SK-N-SH (cell line): Measurements from ENCODE around the gene HSD3B7. TPM values are rescaled to one million over a fixed set of nuclear protein-coding genes. Genes with fewer than 3 reads are reported as not detected.

Source experiments
- CTCF ChIA-PET: fragments of 300-600, 350-600 bp; formaldehyde crosslinking; extraction: SDS; loops from one replicate; lab custom pipeline; 2021; lab: Yijun Ruan, JAX
- POLR2A ChIA-PET: fragments of 350-600 bp; sonication (Branson Sonifier 250); formaldehyde crosslinking; extraction: SDS; loops from one replicate; lab custom pipeline; 2020; ENCODE audit warnings: antibody characterized with exemption, inconsistent platforms; lab: Yijun Ruan, JAX
- DNase-seq: peaks from one replicate; pipeline ENCODE4 v3.0.0; 2012
- H2AFZ ChIP-seq: fragments of 200-600 bp; sonication (generic); 2 replicates; pipeline ENCODE4 v1.8.1; 2016; ENCODE audit warnings: antibody characterized with exemption, mild to moderate bottlenecking, low read depth
- H3F3A ChIP-seq: fragments of 200-600 bp; sonication (generic); replicated peaks from 2 replicates; pipeline ENCODE3; 2016; ENCODE audit warnings: antibody characterized with exemption, mild to moderate bottlenecking; ENCODE audit not compliant: insufficient read depth
- H3K27ac ChIP-seq, 2 experiments: fragments of 200-500 bp in 1 of 2; fragments of 200-600 bp in 1 of 2; sonication (Bioruptor generic) in 1 of 2; sonication (generic), shearing (Covaris generic) in 1 of 2; 2 replicates each; pipeline versions ENCODE4 v1.5.1 to v1.6.1; 2014 to 2016; ENCODE audit warnings: low read depth in 2 of 2, inconsistent platforms in 1 of 2, low read length in 1 of 2, mild to moderate bottlenecking in 1 of 2, mixed read lengths in 1 of 2
- H3K27me3 ChIP-seq: fragments of 200-600 bp; sonication (generic), shearing (Covaris generic); 2 replicates; pipeline ENCODE4 v1.6.1; 2016; ENCODE audit warnings: mixed run types; ENCODE audit not compliant: insufficient read depth
- H3K36me3 ChIP-seq, 2 experiments: fragments of 200-500 bp in 1 of 2; fragments of 200-600 bp in 1 of 2; sonication (Bioruptor generic) in 1 of 2; sonication (generic) in 1 of 2; replicated peaks in 1 of 2; 2 replicates each; pipeline versions ENCODE3 to v1.5.1; 2014 to 2016; ENCODE audit warnings: low read length in 1 of 2, mild to moderate bottlenecking in 1 of 2; ENCODE audit not compliant: insufficient read depth in 2 of 2, control insufficient read depth in 1 of 2
- H3K4me1 ChIP-seq, 2 experiments: fragments of 200-500 bp in 1 of 2; fragments of 200-600 bp in 1 of 2; sonication (Bioruptor generic) in 1 of 2; sonication (generic), shearing (Covaris generic) in 1 of 2; 2 replicates each; pipeline versions ENCODE4 v1.5.1 to v1.6.1; 2014 to 2016; ENCODE audit warnings: low read depth in 1 of 2, low read length in 1 of 2, mixed run types in 1 of 2; ENCODE audit not compliant: insufficient read depth in 2 of 2, control insufficient read depth in 1 of 2
- H3K4me2 ChIP-seq: fragments of 200-600 bp; sonication (generic), shearing (Covaris generic); 2 replicates; pipeline ENCODE4 v1.6.1; 2017; ENCODE audit warnings: mixed run types
- H3K4me3 ChIP-seq, 2 experiments: fragments of 200-500 bp in 1 of 2; fragments of 200-600 bp in 1 of 2; sonication (Bioruptor generic) in 1 of 2; sonication (generic), shearing (Covaris generic) in 1 of 2; 2 replicates each; pipeline versions ENCODE4 v1.5.1 to v1.8.1; 2014 to 2016; ENCODE audit warnings: low read depth in 2 of 2, inconsistent platforms in 1 of 2, low read length in 1 of 2, mild to moderate bottlenecking in 1 of 2, mixed read lengths in 1 of 2, moderate library complexity in 1 of 2
- H3K79me2 ChIP-seq: fragments of 200-600 bp; sonication (generic); 2 replicates; pipeline ENCODE4 v1.8.1; 2017; ENCODE audit warnings: mild to moderate bottlenecking; ENCODE audit not compliant: insufficient read depth
- H3K9ac ChIP-seq: fragments of 200-600 bp; sonication (generic); 2 replicates; pipeline ENCODE4 v1.6.1; 2017; ENCODE audit warnings: mixed run types
- H3K9me2 ChIP-seq: fragments of 200-600 bp; sonication (generic); 2 replicates; pipeline ENCODE4 v1.6.1; 2017; ENCODE audit warnings: mixed run types
- H3K9me3 ChIP-seq: fragments of 200-600 bp; sonication (generic); 2 replicates; pipeline ENCODE4 v1.6.1; 2017; ENCODE audit warnings: mixed run types, mild to moderate bottlenecking, moderate library complexity
- H4K20me1 ChIP-seq: fragments of 200-600 bp; sonication (generic); 2 replicates; pipeline ENCODE4 v1.6.1; 2017; ENCODE audit warnings: mild to moderate bottlenecking, mixed run types; ENCODE audit not compliant: insufficient read depth
- CHD2 ChIP-seq: fragments of 150-350 bp; IDR thresholded peaks from 2 replicates; pipeline ENCODE4 v1.6.1; 2018; ENCODE audit warnings: low read length; ENCODE audit not compliant: partially characterized antibody
- CTCF ChIP-seq: fragments of 200-600 bp; sonication (generic); IDR thresholded peaks from 2 replicates; pipeline ENCODE4 v1.6.1; 2017; ENCODE audit warnings: antibody characterized with exemption, mild to moderate bottlenecking, moderate library complexity
- ELF1 ChIP-seq: IDR thresholded peaks from 2 replicates; pipeline ENCODE4 v1.4.0; 2012
- FOXJ3 ChIP-seq: sonication (generic); formaldehyde crosslinking; IDR thresholded peaks from 2 replicates; pipeline ENCODE4 v1.5.1; 2020; ENCODE audit warnings: mild to moderate bottlenecking, missing genetic modification reagents
- FOXM1 ChIP-seq: IDR thresholded peaks from 2 replicates; pipeline ENCODE4 v1.4.0; 2012; ENCODE audit warnings: low read depth, mild to moderate bottlenecking
- IRF3 ChIP-seq: fragments of 150-350 bp; IDR thresholded peaks from 2 replicates; pipeline ENCODE4 v1.6.1; 2016; ENCODE audit warnings: mild to moderate bottlenecking, low read depth, low read length
- MEF2A ChIP-seq: IDR thresholded peaks from 2 replicates; pipeline ENCODE4 v1.4.0; 2012; ENCODE audit warnings: low read depth, borderline replicate concordance
- NFIC ChIP-seq: IDR thresholded peaks from 2 replicates; pipeline ENCODE4 v1.4.0; 2012; ENCODE audit warnings: borderline replicate concordance
- NRF1 ChIP-seq: IDR thresholded peaks from 2 replicates; pipeline ENCODE4 v1.6.1; 2012; ENCODE audit warnings: low read depth, mild to moderate bottlenecking, low read length
- POLR2AphosphoS5 ChIP-seq: IDR thresholded peaks from 2 replicates; pipeline ENCODE4 v1.6.1; 2012; ENCODE audit warnings: low read depth, low read length
- RCOR1 ChIP-seq: fragments of 150-350 bp; IDR thresholded peaks from 2 replicates; pipeline ENCODE4 v1.6.1; 2017; ENCODE audit warnings: antibody characterized with exemption, low read length
- RXRA ChIP-seq: IDR thresholded peaks from 2 replicates; pipeline ENCODE4 v1.4.0; 2012; ENCODE audit warnings: low read depth, mild to moderate bottlenecking, borderline replicate concordance
- SIN3A ChIP-seq: IDR thresholded peaks from 2 replicates; pipeline ENCODE4 v1.6.1; 2012; ENCODE audit warnings: low read depth, mild to moderate bottlenecking, low read length, moderate library complexity, borderline replicate concordance
- SMC3 ChIP-seq: IDR thresholded peaks from 2 replicates; pipeline ENCODE4 v1.6.1; 2012; ENCODE audit warnings: low read depth, low read length, improper control_type of control experiment
- TCF12 ChIP-seq: IDR thresholded peaks from 2 replicates; pipeline ENCODE4 v1.4.0; 2012
- USF2 ChIP-seq: fragments of 150-350 bp; IDR thresholded peaks from 2 replicates; pipeline ENCODE4 v1.6.1; 2017; ENCODE audit warnings: antibody characterized with exemption, low read length, low read depth, borderline replicate concordance
- ZBTB33 ChIP-seq: IDR thresholded peaks from 2 replicates; pipeline ENCODE4 v1.4.0; 2012; ENCODE audit warnings: low read depth, borderline replicate concordance
- WGBS: methylation state at CpG from one replicate; pipeline ENCODE4 v1.1.6; 2017; ENCODE audit warnings: low lambda C conversion rate; 5-methylcytosine and 5-hydroxymethylcytosine counted together
- polyA plus RNA-seq, 3 experiments: library from polyadenylated mRNA; depleted of rRNA; stranded (reverse); fragments of >200 nt; gene quantifications; 2 replicates each; pipeline ENCODE4 v1.2.3, GENCODE V29; 2012

The HSD3B7 gene
- polyA plus RNA-seq, 1 of the 3 experiments (the other 2 are of a cell fraction): 12.2 TPM

GRCh38 chr16:30958175-30959079 is 26.6 kb upstream of the HSD3B7 start:
- POLR2A ChIA-PET: interaction anchor here (0.5 to 1.7 kb wide), 4 partner anchors 9 to 484 kb away, joined by 3 to 6 read pairs (median 4); partner anchors contain the start of genes ORAI3 and ZNF843
- peak; percentile 93 for DNase-seq
- WGBS: 16% methylated on average over 23 of the region's 55 CpGs
- CTCF ChIA-PET: interaction anchor here (1.5 to 2.3 kb wide), 5 partner anchors 8 to 484 kb away, joined by 3 to 10 read pairs (median 6); partner anchors contain the start of genes HSD3B7 and ZNF843
- Histone ChIP-seq H3K36me3 (peaks cover 34 to 45% of the 10 kb centered on the region in 2 experiments), H3K9me3 (no peaks in the 10 kb centered on the region), H3K79me2 (peaks cover 28% of the 10 kb centered on the region), H3F3A (peaks cover 29% of the 10 kb centered on the region)
- TF ChIP-seq ZBTB33 (peak; percentile 73; the same call in 1 of the 2 replicates), CHD2 (peak; percentile 95), CTCF (no peak)
- TF ChIP-seq, all 33 proteins: peak for 2
- peaks cover 0 to 21% of the 10 kb centered on the region in 2 experiments; a peak in 1 of 4 replicates for H3K4me1 ChIP-seq
- H3K27ac ChIP-seq: peak overlapping the region; percentile 38 to 98; a peak in 3 of 4 replicates
- peak overlapping the region; percentile 68 to 74 for H3K4me3 ChIP-seq
- no peaks in the 10 kb centered on the region for H3K27me3 ChIP-seq
- no peaks in the 10 kb centered on the region; the same call in 1 of the 2 replicates for H4K20me1 ChIP-seq
- H3K4me2 ChIP-seq: peak overlapping the region; percentile 92
- no peaks in the 10 kb centered on the region for H3K9me2 ChIP-seq
- no peak overlapping the region for H2AFZ ChIP-seq
- H3K9ac ChIP-seq: peak overlapping the region; percentile 100

GRCh38 chr16:30961384-30961783 is 23.6 kb upstream of the HSD3B7 start:
- H3K9me2 ChIP-seq: no peaks in the 10 kb centered on the region
- H3K9me3 ChIP-seq: no peaks in the 10 kb centered on the region
- ChIA-PET CTCF (interaction anchor here (1.8 kb wide), 1 partner anchor 8 kb away, joined by 6 read pairs; no protein-coding TSS in a partner anchor), POLR2A (interaction anchor here (1.0 kb wide), 2 partner anchors 9 to 23 kb away, joined by 3 to 4 read pairs; no protein-coding TSS in a partner anchor)
- peaks cover 54 to 57% of the 10 kb centered on the region in 2 experiments for H3K36me3 ChIP-seq
- no peak overlapping the region for H3K4me2 ChIP-seq
- no peaks in the 10 kb centered on the region for H3K27me3 ChIP-seq
- H2AFZ ChIP-seq: no peak overlapping the region
- H3K4me3 ChIP-seq: no peak overlapping the region
- H3K27ac ChIP-seq: no peak overlapping the region
- WGBS: 94% methylated on average over 11 of the region's 11 CpGs
- H3K4me1 ChIP-seq: peaks cover 0 to 16% of the 10 kb centered on the region in 2 experiments; a peak in 1 of 4 replicates
- H3K9ac ChIP-seq: no peak overlapping the region
- H3K79me2 ChIP-seq: peaks cover 28% of the 10 kb centered on the region
- peaks cover 6% of the 10 kb centered on the region for H3F3A ChIP-seq
- no peak for DNase-seq
- no peaks in the 10 kb centered on the region; the same call in 1 of the 2 replicates for H4K20me1 ChIP-seq
- TF ChIP-seq SIN3A (no peak), POLR2AphosphoS5 (no peak), IRF3 (no peak), USF2 (no peak), RXRA (no peak), RCOR1 (no peak), ELF1 (no peak), SMC3 (no peak), NRF1 (no peak), NFIC (no peak), FOXM1 (no peak), TCF12 (no peak), MEF2A (no peak), FOXJ3 (no peak), CHD2 (no peak)
